GM18870 (cell line): ENCODE data around the gene CCM2.
A peak's percentile ranks its signal among the peaks of the same experiment; 100 is the strongest.

Experiments used
- ATAC-seq: cut with Tn5 transposase; IDR thresholded peaks from one replicate; pipeline ENCODE4 v1.9.1; 2021; ENCODE audit warnings: moderate library complexity; ENCODE audit not compliant: unreplicated experiment

Gene CCM2

GRCh38 chr7:44969049-44969700 lies 30.8 kb upstream of the CCM2 start:
- ATAC-seq = no peak

GRCh38 chr7:44969701-44970522 lies 30.1 kb upstream of the CCM2 start:
- ATAC-seq = no peak

- no peak for ATAC-seq
These were observed 29.4 kb upstream of the CCM2 start for GRCh38 chr7:44970523-44971051.

- ATAC-seq = no peak
These were observed 28.7 kb upstream of the CCM2 start for GRCh38 chr7:44971188-44971901.

- no peak for ATAC-seq
These were observed 28.0 kb upstream of the CCM2 start for GRCh38 chr7:44971902-44972441.

- no peak for ATAC-seq
These were observed 27.4 kb upstream of the CCM2 start for GRCh38 chr7:44972562-44972961.

- ATAC-seq = no peak
These were observed 26.2 kb upstream of the CCM2 start for GRCh38 chr7:44973610-44974401.

GRCh38 chr7:44974549-44974948 lies 25.5 kb upstream of the CCM2 start:
- ATAC-seq = no peak

GRCh38 chr7:44975331-44976039 lies 24.5 kb upstream of the CCM2 start:
- ATAC-seq = no peak

- ATAC-seq = no peak
These were observed 23.8 kb upstream of the CCM2 start for GRCh38 chr7:44976040-44976745.

- ATAC-seq = no peak
These were observed 23.2 kb upstream of the CCM2 start for GRCh38 chr7:44976746-44977196.

GRCh38 chr7:44977304-44977958 lies 22.6 kb upstream of the CCM2 start:
- no peak for ATAC-seq

GRCh38 chr7:44977959-44978335 lies 22.1 kb upstream of the CCM2 start:
- ATAC-seq = no peak

- ATAC-seq = peak; percentile 46
These were observed 21.3 kb upstream of the CCM2 start, which contains the start of gene MYO1G for GRCh38 chr7:44978511-44979366. MYO1G (minus strand) TSS chr7:44979015; CDS start chr7:44978961, 54 bp downstream.

- no peak for ATAC-seq
These were observed 20.3 kb upstream of the CCM2 start for GRCh38 chr7:44979481-44980392.

- peak; percentile 47 for ATAC-seq
These were observed 19.5 kb upstream of the CCM2 start for GRCh38 chr7:44980393-44981034.
